PC-3 (cell line): Measurements from ENCODE around the gene NNAT. TPM values are rescaled to one million over a fixed set of nuclear protein-coding genes. Genes with fewer than 3 reads are reported as not detected.

ENCODE experiments used
- ATAC-seq: fragments of 200-7000 bp; cut with Tn5 transposase; 2 replicates; pipeline ENCODE4 v1.9.1; 2020; ENCODE audit warnings: mild to moderate bottlenecking, moderate library complexity
- BruUV-seq: library from RNA; stranded (reverse); fragments of 400-500 nt; replicated peaks from 2 replicates; lab custom pipeline; 2021; lab: Mats Ljungman, UMichigan
- CTCF ChIA-PET: fragments of 300-600 bp; sonication (Branson Sonifier 250); formaldehyde crosslinking; loops from one replicate; lab custom pipeline; 2022; ENCODE audit warnings: antibody characterized with exemption; lab: Charles Lee
- POLR2A ChIA-PET: fragments of 300-600 bp; sonication (Branson Sonifier 250); formaldehyde crosslinking; loops from one replicate; lab custom pipeline; 2022; ENCODE audit warnings: antibody characterized with exemption; ENCODE audit not compliant: unreplicated experiment; lab: Charles Lee
- DNase-seq: peaks from one replicate; pipeline ENCODE4 v3.0.0-alpha.2; 2015
- H2AFZ ChIP-seq: fragments of 300-600 bp; sonication (generic); 2 replicates; pipeline ENCODE4 v1.6.0; 2016; ENCODE audit warnings: antibody characterized with exemption, low read length
- H3F3A ChIP-seq: fragments of 300-600 bp; sonication (generic); one replicate; pipeline ENCODE4 v1.6.0; 2017; ENCODE audit warnings: antibody characterized with exemption, low read length, control low read depth, mild to moderate bottlenecking; ENCODE audit not compliant: unreplicated experiment
- H3K27ac ChIP-seq: fragments of 300-600 bp; sonication (generic); 2 replicates; pipeline ENCODE4 v1.5.1; 2016; ENCODE audit warnings: mild to moderate bottlenecking, low read length
- H3K27me3 ChIP-seq: fragments of 300-600 bp; sonication (generic); 2 replicates; pipeline ENCODE4 v1.6.1; 2016; ENCODE audit warnings: low read length, mixed read lengths
- H3K36me3 ChIP-seq: fragments of 300-600 bp; sonication (generic); 2 replicates; pipeline ENCODE4 v1.6.1; 2016; ENCODE audit warnings: low read depth, mixed run types, low read length, mixed read lengths
- H3K4me1 ChIP-seq: fragments of 300-600 bp; sonication (generic); 2 replicates; pipeline ENCODE4 v1.5.1; 2016; ENCODE audit warnings: low read length; ENCODE audit not compliant: insufficient read depth
- H3K4me2 ChIP-seq: fragments of 300-600 bp; sonication (generic); 2 replicates; pipeline ENCODE4 v1.6.0; 2016; ENCODE audit warnings: low read length
- H3K4me3 ChIP-seq: fragments of 300-600 bp; sonication (generic); 2 replicates; pipeline ENCODE4 v1.5.1; 2016; ENCODE audit warnings: mild to moderate bottlenecking, low read length, mixed read lengths
- H3K79me2 ChIP-seq: fragments of 300-600 bp; sonication (generic); 2 replicates; pipeline ENCODE4 v1.6.1; 2017; ENCODE audit warnings: low read length, mixed read lengths
- H3K9ac ChIP-seq: fragments of 300-600 bp; sonication (generic); 2 replicates; pipeline ENCODE4 v1.6.0; 2016; ENCODE audit warnings: mild to moderate bottlenecking, low read length
- H3K9me2 ChIP-seq: fragments of 300-600 bp; sonication (generic); replicated peaks from 2 replicates; pipeline ENCODE4 v1.6.1; 2016; ENCODE audit warnings: mixed run types, low read length, mixed read lengths
- H3K9me3 ChIP-seq: fragments of 300-600 bp; sonication (generic); 2 replicates; pipeline ENCODE4 v1.6.1; 2016; ENCODE audit warnings: low read length, mixed read lengths
- H4K20me1 ChIP-seq: fragments of 300-600 bp; sonication (generic); 2 replicates; pipeline ENCODE4 v1.6.1; 2016; ENCODE audit warnings: low read length, mixed read lengths
- EZH2 ChIP-seq: fragments of 300-600 bp; sonication (generic); IDR thresholded peaks from one replicate; pipeline ENCODE4 v1.6.1; 2017; ENCODE audit warnings: antibody characterized with exemption, mild to moderate bottlenecking, low read length; ENCODE audit not compliant: unreplicated experiment
- EZH2phosphoT487 ChIP-seq: fragments of 300-600 bp; sonication (generic); IDR thresholded peaks from 2 replicates; pipeline ENCODE4 v1.6.1; 2018; ENCODE audit warnings: mild to moderate bottlenecking, antibody characterized with exemption, low read length, borderline replicate concordance
- intact Hi-C: fragments of 100-400 bp; cut with micrococcal nuclease; formaldehyde crosslinking; loops from 2 replicates; pipeline ENCODE4 v1.9.0; 2023
- total RNA-seq: library from RNA; depleted of rRNA; stranded (reverse); fragments of >200 nt; gene quantifications from 2 replicates; pipeline ENCODE4 v1.2.3, GENCODE V29; 2014
- TF ChIP-seq, protein P1 (sequence below): fragments of 300-600 bp; sonication (generic); conservative IDR thresholded peaks from 2 replicates; pipeline ENCODE4 v1.5.1; 2017; ENCODE audit warnings: antibody characterized with exemption, low read depth, mild to moderate bottlenecking, low read length

NNAT gene
- total RNA-seq, 1 experiment from 2014 or later: not detected

DNA sequence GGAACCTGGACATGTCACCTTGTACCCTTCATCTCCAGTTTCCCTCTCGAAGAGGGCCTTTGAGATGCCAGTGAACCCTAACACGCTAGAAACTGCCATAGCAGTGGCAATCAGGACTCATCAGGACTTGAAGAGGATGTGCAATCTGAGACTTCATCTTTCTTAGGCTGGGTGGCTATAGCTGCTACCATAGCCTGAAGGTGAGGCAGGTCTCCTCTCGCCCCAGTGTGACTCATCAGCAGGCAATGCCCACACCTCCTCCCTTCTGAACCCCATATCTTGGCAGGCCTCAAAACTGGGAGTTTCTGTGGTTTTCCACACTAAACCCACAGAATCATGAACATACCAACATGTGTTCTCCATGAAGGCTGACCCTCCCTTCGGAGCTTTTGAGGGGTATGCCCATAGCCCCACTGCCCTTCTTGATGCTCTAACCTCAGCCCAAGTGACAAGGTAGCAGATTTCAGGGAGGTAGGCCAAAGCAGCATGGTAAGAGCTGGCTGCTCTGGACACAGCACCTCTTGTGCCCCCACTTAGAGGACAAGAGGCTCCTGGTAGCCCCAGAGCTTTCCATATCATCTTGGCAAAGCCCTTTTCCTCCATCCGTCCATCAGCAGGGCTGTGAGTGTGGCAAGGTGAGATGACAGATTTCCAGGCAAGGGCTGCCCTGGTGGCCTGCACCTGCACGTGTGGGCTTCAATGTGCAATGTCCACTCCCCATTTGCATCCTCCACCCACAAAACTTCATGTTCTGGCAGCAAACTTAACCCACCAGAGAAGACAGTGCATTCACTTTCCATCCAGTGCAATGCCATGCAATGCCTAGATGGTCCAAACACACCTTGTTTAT, 4.0 kb downstream of the NNAT start:
- Histone ChIP-seq H3K4me2 (peak overlapping the region; percentile 88), H3F3A (no peaks in the 10 kb centered on the region), H3K36me3 (peaks cover 3% of the 10 kb centered on the region), H3K4me3 (peak overlapping the region; percentile 92), H3K9me2 (no peaks in the 10 kb centered on the region), H3K27ac (peak overlapping the region; percentile 13; the same call in 1 of the 2 replicates), H2AFZ (no peak overlapping the region), H4K20me1 (peaks cover 54% of the 10 kb centered on the region), H3K79me2 (peaks cover 86% of the 10 kb centered on the region), H3K4me1 (peaks cover 31% of the 10 kb centered on the region), H3K9me3 (no peaks in the 10 kb centered on the region), H3K9ac (no peak overlapping the region), H3K27me3 (no peaks in the 10 kb centered on the region)
- DNase-seq (peak; percentile 74), ATAC-seq (peak; percentile 61)
- no TSS peak for BruUV-seq
- ChIA-PET CTCF (no interaction called here), POLR2A (interaction anchor here (0.6 kb wide), 1 partner anchor 681 kb away, joined by 3 read pairs; no protein-coding TSS in a partner anchor)
- intact Hi-C loops: loop anchor here (5.0 kb wide), 1 partner anchor 118 kb away; no protein-coding TSS in a partner anchor
- TF ChIP-seq EZH2 (no peak), EZH2phosphoT487 (no peak)

DNA sequence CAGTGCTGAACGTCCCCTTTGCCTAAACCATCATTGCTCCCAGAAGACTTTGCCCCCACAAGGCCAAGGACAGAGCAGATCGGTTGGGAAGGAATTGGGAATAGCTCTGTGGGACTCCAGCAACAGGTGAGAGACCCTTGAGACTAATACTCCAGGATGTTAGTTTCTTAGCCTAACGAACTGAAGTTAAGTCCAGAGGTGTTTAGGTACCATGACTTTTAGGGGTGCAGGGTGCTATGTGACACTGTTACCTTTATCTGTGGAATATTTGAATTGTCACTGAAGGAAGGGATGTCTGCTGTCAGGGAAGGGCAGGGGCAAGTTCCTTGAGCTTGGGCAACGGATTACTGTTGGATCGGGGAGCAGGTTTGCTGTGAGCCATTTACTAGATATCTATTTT, 4.8 kb downstream of the NNAT start:
- TF ChIP-seq EZH2phosphoT487 (no peak), EZH2 (no peak)
- TF ChIP-seq, protein P1, sequence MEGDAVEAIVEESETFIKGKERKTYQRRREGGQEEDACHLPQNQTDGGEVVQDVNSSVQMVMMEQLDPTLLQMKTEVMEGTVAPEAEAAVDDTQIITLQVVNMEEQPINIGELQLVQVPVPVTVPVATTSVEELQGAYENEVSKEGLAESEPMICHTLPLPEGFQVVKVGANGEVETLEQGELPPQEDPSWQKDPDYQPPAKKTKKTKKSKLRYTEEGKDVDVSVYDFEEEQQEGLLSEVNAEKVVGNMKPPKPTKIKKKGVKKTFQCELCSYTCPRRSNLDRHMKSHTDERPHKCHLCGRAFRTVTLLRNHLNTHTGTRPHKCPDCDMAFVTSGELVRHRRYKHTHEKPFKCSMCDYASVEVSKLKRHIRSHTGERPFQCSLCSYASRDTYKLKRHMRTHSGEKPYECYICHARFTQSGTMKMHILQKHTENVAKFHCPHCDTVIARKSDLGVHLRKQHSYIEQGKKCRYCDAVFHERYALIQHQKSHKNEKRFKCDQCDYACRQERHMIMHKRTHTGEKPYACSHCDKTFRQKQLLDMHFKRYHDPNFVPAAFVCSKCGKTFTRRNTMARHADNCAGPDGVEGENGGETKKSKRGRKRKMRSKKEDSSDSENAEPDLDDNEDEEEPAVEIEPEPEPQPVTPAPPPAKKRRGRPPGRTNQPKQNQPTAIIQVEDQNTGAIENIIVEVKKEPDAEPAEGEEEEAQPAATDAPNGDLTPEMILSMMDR: no peak
- H4K20me1 ChIP-seq: peaks cover 46% of the 10 kb centered on the region
- POLR2A ChIA-PET: no interaction called here
- BruUV-seq: no TSS peak
- ATAC-seq: no peak
- H3K4me1 ChIP-seq: peaks cover 31% of the 10 kb centered on the region
- H2AFZ ChIP-seq: no peak overlapping the region
- H3K36me3 ChIP-seq: peaks cover 3% of the 10 kb centered on the region
- H3K9me2 ChIP-seq: no peaks in the 10 kb centered on the region
- no peak for DNase-seq
- peak overlapping the region; percentile 92 for H3K4me3 ChIP-seq
- H3F3A ChIP-seq: no peaks in the 10 kb centered on the region
- intact Hi-C loops: loop anchor here (5.0 kb wide), 1 partner anchor 119 kb away; no protein-coding TSS in a partner anchor
- H3K9me3 ChIP-seq: no peaks in the 10 kb centered on the region
- no peak overlapping the region for H3K9ac ChIP-seq
- peaks cover 78% of the 10 kb centered on the region for H3K79me2 ChIP-seq
- peak overlapping the region; percentile 88 for H3K4me2 ChIP-seq
- CTCF ChIA-PET: no interaction called here
- H3K27me3 ChIP-seq: no peaks in the 10 kb centered on the region
- H3K27ac ChIP-seq: no peak overlapping the region

DNA sequence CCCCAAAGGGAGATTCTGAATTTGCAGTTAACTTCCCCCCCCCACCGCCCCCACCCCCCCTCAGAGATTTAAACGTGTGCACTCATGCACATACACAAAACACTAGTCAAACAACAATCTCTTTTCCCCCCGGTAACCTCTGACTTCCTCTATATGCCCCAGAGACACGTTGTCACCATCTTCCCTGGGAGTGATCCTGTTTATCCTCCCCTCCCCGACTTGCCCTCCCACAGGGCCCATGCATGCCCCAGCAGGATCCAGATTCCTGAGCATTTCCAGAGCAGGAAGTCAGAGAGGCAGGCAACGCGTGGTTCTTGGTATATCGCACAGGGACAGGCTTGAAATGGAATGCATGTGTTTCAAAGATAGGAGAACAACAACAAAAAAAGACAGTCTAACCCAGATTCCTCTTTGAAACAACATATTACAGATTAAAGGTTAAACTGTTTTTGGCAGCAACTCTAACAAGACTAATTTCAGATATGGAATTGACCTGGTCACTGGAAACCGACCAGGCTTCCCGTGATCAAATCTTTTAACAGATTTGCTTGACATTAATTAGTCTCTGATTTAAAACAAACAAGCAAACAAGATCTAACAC, 5.3 kb downstream of the NNAT start:
- ChIA-PET POLR2A (no interaction called here), CTCF (no interaction called here)
- no peaks in the 10 kb centered on the region for H3K27me3 ChIP-seq
- ATAC-seq (peak; percentile 29), DNase-seq (peak; percentile 67)
- H3K9me3 ChIP-seq: no peaks in the 10 kb centered on the region
- H3K79me2 ChIP-seq: peaks cover 73% of the 10 kb centered on the region
- BruUV-seq: TSS peak; percentile 71
- no peaks in the 10 kb centered on the region for H3F3A ChIP-seq
- H3K9me2 ChIP-seq: no peaks in the 10 kb centered on the region
- no peak overlapping the region for H2AFZ ChIP-seq
- intact Hi-C loops: loop anchor here (5.0 kb wide), 1 partner anchor 119 kb away; no protein-coding TSS in a partner anchor
- H3K4me1 ChIP-seq: peaks cover 31% of the 10 kb centered on the region
- H4K20me1 ChIP-seq: peaks cover 42% of the 10 kb centered on the region
- peak overlapping the region; percentile 89 for H3K9ac ChIP-seq
- H3K36me3 ChIP-seq: no peaks in the 10 kb centered on the region; the same call in 1 of the 2 replicates
- peak overlapping the region; percentile 88 for H3K4me2 ChIP-seq
- no peak for TF ChIP-seq EZH2
- TF ChIP-seq EZH2phosphoT487: no peak
- TF ChIP-seq, protein P1: no peak
- H3K4me3 ChIP-seq: peak overlapping the region; percentile 92
- peak overlapping the region; percentile 6 for H3K27ac ChIP-seq
